Mucosa of stomach (tissue), 1 donor: ENCODE measurements around the gene ZNF335.

Experiments used
- H3K27me3 ChIP-seq: one replicate; pipeline ENCODE4 v1.7.0; 2013; ENCODE audit warnings: mild to moderate bottlenecking, low read length; ENCODE audit not compliant: control insufficient read depth, insufficient read depth
- H3K36me3 ChIP-seq: one replicate; pipeline ENCODE4 v1.7.0; 2013; ENCODE audit warnings: low read length; ENCODE audit not compliant: control insufficient read depth, insufficient read depth
- H3K4me1 ChIP-seq: one replicate; pipeline ENCODE4 v1.7.0; 2013; ENCODE audit warnings: mild to moderate bottlenecking, low read length; ENCODE audit not compliant: control insufficient read depth, insufficient read depth
- H3K4me3 ChIP-seq: one replicate; pipeline ENCODE4 v1.7.0; 2013; ENCODE audit warnings: low read length
- H3K9ac ChIP-seq: one replicate; pipeline ENCODE4 v1.7.0; 2013; ENCODE audit warnings: mild to moderate bottlenecking, low read length, moderate library complexity
- H3K9me3 ChIP-seq: one replicate; pipeline ENCODE4 v1.7.0; 2013; ENCODE audit warnings: mild to moderate bottlenecking, low read length, moderate library complexity; ENCODE audit not compliant: control insufficient read depth
- donor health status: Pancreatic carcinoma.

ZNF335 gene, protein sequence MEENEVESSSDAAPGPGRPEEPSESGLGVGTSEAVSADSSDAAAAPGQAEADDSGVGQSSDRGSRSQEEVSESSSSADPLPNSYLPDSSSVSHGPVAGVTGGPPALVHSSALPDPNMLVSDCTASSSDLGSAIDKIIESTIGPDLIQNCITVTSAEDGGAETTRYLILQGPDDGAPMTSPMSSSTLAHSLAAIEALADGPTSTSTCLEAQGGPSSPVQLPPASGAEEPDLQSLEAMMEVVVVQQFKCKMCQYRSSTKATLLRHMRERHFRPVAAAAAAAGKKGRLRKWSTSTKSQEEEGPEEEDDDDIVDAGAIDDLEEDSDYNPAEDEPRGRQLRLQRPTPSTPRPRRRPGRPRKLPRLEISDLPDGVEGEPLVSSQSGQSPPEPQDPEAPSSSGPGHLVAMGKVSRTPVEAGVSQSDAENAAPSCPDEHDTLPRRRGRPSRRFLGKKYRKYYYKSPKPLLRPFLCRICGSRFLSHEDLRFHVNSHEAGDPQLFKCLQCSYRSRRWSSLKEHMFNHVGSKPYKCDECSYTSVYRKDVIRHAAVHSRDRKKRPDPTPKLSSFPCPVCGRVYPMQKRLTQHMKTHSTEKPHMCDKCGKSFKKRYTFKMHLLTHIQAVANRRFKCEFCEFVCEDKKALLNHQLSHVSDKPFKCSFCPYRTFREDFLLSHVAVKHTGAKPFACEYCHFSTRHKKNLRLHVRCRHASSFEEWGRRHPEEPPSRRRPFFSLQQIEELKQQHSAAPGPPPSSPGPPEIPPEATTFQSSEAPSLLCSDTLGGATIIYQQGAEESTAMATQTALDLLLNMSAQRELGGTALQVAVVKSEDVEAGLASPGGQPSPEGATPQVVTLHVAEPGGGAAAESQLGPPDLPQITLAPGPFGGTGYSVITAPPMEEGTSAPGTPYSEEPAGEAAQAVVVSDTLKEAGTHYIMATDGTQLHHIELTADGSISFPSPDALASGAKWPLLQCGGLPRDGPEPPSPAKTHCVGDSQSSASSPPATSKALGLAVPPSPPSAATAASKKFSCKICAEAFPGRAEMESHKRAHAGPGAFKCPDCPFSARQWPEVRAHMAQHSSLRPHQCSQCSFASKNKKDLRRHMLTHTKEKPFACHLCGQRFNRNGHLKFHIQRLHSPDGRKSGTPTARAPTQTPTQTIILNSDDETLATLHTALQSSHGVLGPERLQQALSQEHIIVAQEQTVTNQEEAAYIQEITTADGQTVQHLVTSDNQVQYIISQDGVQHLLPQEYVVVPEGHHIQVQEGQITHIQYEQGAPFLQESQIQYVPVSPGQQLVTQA (N-terminal part only)

DNA sequence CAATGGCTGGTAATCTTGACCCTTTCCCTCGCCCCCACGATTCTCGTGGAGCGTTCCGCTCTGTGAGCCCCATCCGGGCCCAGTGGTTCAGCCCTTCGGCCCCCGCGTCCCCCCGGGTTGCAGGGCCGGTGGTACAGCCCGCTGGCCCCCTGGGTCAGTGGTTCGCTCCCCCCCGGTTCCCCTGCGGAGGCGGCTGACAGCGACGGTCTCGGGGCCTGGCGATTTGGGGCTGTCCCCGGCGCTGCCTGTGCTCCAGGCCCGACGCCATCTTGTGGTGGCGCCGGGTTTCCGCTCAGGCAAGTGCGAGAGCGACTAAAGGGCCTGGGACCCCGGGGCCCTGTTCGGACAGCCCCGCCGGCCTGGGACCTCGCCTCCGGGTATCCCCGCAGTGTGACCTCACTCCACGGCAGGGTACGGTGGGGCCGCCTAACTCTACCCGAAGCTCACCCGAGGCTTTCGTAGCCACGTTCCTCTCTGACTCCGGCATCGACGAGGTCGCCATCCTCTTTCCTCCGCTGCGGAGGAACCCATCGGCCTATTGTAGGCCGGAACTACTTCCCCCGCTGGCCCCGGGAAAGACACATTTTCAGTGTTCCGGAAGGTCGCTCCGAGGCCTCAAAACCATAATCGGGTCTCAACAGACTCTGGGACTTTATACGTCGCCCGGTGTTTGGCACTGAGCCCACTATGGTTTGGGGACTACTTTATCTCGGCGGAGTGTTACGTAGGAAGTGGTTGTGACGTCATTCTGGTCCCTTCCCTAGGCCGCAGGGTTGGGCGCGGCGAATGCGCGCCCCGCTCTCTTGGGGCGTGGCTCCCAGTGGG, at the start of gene ZNF335:
TSS of gene ZNF335 (minus strand) at position 529 of the 825 bp plus-strand sequence. CDS start 793 bp downstream, outside the sequence.
- H3K4me1 ChIP-seq = peaks cover 20% of the 10 kb centered on the region
- H3K9me3 ChIP-seq = no peaks in the 10 kb centered on the region
- H3K9ac ChIP-seq = peak within 1 kb of the TSS; percentile 100
- peaks cover 14% of the 10 kb centered on the region for H3K36me3 ChIP-seq
- peak within 1 kb of the TSS; percentile 94 for H3K4me3 ChIP-seq
- H3K27me3 ChIP-seq = no peaks in the 10 kb centered on the region

DNA sequence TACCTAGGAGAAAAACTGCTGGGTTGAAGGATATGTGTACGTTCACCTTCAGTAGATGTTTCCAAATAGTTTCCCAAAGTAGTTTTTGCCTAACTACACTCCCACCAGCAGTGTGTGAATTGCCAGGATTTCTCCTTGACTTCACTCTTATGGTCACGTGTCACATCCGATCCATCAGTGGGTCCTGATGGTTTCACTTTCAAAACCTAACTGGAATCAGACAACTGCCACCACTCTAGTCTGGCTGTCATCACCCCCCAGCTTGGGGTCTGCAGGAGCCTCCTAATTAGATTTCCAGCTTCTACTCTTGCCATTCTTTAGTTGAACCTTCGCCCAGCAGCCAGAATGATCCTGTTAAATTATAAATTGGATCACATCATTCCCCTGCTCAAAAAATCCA, 48.6 kb upstream of the ZNF335 start:
- Histone ChIP-seq H3K9me3 (no peaks in the 10 kb centered on the region), H3K36me3 (no peaks in the 10 kb centered on the region), H3K4me1 (peaks cover 8% of the 10 kb centered on the region), H3K9ac (no peak overlapping the region), H3K27me3 (peaks cover 42% of the 10 kb centered on the region), H3K4me3 (no peak overlapping the region)

DNA sequence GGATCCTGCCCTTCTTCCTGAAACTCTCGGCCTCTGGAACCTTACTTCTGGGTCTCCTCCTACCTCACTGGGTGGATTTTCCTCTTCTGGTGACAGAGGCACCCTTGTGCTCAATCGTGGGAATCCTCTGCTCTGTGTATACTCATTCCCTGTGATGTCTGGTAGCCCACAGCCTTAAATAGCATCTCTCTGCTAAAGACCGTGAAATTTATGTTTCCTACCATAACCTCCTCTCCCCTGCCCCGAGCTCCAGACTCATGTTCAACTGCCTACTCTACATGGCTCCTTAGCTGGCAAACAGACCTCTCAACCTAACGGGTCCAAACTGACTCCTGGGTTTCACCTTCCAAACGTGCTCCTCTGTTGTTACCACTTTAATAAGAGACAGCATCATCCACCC, 46.6 kb upstream of the ZNF335 start:
- peaks cover 12% of the 10 kb centered on the region for H3K4me1 ChIP-seq
- H3K36me3 ChIP-seq = no peaks in the 10 kb centered on the region
- no peak overlapping the region for H3K4me3 ChIP-seq
- no peaks in the 10 kb centered on the region for H3K9me3 ChIP-seq
- H3K9ac ChIP-seq = no peak overlapping the region
- H3K27me3 ChIP-seq = peaks cover 42% of the 10 kb centered on the region

DNA sequence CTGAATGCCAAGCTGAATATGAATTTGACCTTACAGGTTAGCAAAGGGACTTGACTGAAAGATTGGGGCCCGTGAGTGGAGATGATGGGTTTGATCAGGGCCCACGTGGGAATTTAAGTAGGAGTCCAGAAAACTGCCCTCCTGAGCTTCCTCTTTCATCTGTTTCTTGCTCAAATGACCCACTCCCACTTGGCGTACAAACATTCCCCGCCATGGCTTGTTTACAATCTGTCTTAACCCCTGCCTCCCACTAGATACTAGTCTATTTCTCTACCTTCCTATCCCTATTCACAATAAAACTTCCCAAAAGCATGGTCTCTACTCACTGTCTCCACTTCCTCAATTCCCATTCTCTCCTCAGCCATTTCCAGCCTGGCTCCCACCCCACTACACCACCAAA, 46.1 kb upstream of the ZNF335 start:
- Histone ChIP-seq H3K4me1 (peaks cover 12% of the 10 kb centered on the region), H3K27me3 (peaks cover 42% of the 10 kb centered on the region), H3K9me3 (no peaks in the 10 kb centered on the region), H3K36me3 (no peaks in the 10 kb centered on the region), H3K9ac (no peak overlapping the region), H3K4me3 (no peak overlapping the region)

DNA sequence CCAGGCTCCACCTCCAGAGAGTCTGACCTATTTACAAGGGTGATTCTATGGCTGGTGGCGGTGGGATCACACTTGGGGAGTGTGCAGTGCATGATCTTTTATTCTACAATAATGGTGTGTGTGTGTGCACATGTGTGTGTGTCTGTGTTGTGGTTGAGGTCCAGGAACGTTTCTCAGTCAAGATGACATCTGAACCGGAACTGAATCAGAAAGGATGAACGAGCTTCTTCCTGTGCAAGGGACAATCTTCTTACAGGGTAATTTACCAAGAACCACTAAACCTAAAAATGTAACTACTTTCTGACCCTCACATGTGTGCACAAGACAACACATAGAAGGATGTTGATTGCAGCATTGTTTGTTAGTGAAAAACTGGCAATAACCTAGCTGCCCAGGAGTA, 45.3 kb upstream of the ZNF335 start:
- Histone ChIP-seq H3K36me3 (no peaks in the 10 kb centered on the region), H3K27me3 (peaks cover 45% of the 10 kb centered on the region), H3K4me3 (no peak overlapping the region)

DNA sequence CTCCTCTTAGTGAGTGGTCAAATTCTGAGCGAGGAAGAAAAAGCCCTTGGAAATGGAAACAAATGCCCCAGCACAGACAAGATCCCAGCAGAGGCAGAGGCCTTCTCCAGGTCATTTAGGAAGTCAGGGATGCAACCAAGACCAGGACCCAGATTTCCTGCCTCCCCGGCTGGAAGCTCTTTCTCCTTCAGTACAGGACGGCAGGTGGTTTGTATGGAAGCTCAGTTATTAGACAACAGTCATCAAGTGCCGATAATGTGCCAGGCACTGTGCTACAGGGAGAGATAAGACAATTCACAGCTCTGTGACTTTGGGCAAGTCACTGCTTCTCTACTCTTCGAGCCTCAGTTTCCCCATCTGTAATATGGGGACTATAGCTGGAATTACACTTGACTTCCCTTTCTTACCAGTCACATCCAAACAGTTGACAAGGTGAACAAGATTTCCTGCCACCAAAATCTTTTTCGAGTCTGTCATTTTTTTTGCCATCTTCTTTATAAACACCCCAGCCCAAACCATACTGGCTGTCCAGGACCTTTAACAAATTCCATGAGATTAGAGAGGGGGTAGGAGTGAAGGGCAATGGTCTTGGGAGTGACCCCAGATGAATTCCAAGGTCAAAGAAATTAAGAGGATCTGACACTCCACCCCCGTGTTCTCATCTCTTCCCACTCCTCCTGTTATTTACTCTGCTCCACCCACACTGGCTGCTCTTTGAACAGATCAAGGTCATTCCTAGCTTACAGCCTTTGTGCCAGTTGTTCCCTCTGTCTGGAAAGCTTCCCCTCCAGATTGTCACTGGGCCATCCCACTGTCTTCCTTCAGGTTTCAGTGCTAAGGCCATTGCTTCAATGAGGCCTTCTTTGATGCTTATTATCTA, 42.8 kb upstream of the ZNF335 start:
- no peaks in the 10 kb centered on the region for H3K36me3 ChIP-seq

More for the DNA sequence above, 45.3 kb upstream of the ZNF335 start:
- Histone ChIP-seq H3K4me1 (peaks cover 4% of the 10 kb centered on the region), H3K9me3 (no peaks in the 10 kb centered on the region), H3K9ac (no peak overlapping the region)

DNA sequence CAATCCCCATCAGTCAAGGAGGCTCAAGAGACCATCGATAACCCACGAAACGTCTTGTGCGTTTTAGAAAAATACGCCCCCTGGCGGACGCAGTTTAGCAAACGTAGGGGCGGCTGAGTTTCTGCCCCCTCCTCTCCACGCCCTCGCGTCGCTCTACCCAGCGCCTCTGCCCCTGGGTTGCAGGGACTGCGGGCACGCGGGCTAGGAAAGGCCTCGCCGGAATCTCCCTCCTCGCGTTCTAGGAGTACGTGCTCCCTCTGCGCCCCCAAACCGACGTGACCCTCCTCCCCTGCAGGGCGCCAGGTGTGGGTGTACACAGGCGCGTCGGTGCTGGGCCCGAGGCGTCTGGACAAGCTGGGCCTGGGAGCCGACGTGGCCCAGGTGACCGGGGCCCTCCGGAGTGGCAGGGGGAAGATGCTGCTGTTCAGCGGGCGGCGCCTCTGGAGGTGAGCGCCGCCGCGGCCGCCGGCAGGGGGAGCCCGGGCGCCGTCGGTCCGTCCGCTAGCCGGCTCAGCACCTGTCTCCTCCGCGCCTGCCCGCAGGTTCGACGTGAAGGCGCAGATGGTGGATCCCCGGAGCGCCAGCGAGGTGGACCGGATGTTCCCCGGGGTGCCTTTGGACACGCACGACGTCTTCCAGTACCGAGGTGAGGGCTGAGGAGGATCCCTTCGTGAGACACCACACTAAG, 42.0 kb upstream of the ZNF335 start:
- Histone ChIP-seq H3K4me3 (no peak overlapping the region), H3K4me1 (peaks cover 10% of the 10 kb centered on the region), H3K36me3 (no peaks in the 10 kb centered on the region), H3K9ac (no peak overlapping the region), H3K27me3 (peaks cover 64% of the 10 kb centered on the region), H3K9me3 (no peaks in the 10 kb centered on the region)

More for the DNA sequence above, 42.8 kb upstream of the ZNF335 start:
- Histone ChIP-seq H3K9ac (no peak overlapping the region), H3K4me3 (no peak overlapping the region), H3K9me3 (no peaks in the 10 kb centered on the region), H3K27me3 (peaks cover 57% of the 10 kb centered on the region), H3K4me1 (peaks cover 10% of the 10 kb centered on the region)

DNA sequence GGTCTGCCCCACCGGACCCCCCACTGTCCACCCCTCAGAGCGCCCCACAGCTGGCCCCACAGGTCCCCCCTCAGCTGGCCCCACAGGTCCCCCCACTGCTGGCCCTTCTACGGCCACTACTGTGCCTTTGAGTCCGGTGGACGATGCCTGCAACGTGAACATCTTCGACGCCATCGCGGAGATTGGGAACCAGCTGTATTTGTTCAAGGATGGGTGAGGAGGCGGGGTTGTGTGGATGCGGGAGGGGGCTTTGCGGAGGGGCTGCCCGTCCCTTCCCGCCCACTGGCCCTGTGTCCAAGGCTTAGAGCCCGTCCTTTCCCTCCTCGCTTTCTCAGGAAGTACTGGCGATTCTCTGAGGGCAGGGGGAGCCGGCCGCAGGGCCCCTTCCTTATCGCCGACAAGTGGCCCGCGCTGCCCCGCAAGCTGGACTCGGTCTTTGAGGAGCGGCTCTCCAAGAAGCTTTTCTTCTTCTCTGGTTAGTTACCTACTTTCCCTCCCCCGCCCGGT, 41.4 kb upstream of the ZNF335 start:
- Histone ChIP-seq H3K27me3 (peaks cover 68% of the 10 kb centered on the region), H3K4me1 (peaks cover 10% of the 10 kb centered on the region), H3K36me3 (no peaks in the 10 kb centered on the region), H3K4me3 (no peak overlapping the region), H3K9me3 (no peaks in the 10 kb centered on the region), H3K9ac (no peak overlapping the region)

DNA sequence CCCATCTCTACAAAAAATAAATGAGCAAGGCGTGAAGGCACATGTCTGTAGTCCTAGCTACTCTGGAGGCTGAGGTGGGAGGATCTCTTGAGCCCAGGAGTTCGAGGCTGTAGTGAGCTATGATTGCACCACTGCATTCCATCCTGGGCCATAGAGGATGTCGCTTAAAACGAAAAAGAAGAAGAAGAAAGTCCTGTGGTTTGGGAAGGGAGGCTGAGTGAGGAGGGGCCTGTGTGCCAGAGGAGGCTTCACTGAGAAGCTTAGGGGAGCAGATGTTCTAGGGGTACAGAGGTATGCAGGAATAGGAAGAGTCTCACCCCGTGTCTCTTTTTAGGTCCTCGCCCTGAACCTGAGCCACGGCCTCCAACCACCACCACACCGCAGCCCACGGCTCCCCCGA, 40.9 kb upstream of the ZNF335 start:
- peaks cover 10% of the 10 kb centered on the region for H3K4me1 ChIP-seq

More for the DNA sequence above, 40.9 kb upstream of the ZNF335 start:
- Histone ChIP-seq H3K4me3 (no peak overlapping the region), H3K27me3 (peaks cover 72% of the 10 kb centered on the region), H3K36me3 (no peaks in the 10 kb centered on the region), H3K9ac (no peak overlapping the region), H3K9me3 (no peaks in the 10 kb centered on the region)
